OCI-LY3 (cell line): ENCODE measurements around the gene LOX.

Experiments
- EZH2phosphoT487 ChIP-seq: fragments of 200-600 bp; shearing (Covaris generic); IDR thresholded peaks from 2 replicates; pipeline ENCODE4 v1.6.1; 2018; ENCODE audit warnings: antibody characterized with exemption, mixed run types, low read depth
- TF ChIP-seq, protein P1 (sequence below): fragments of 200-600, 300-600 bp; sonication (generic); IDR thresholded peaks from 2 replicates; pipeline ENCODE4 v1.5.1; 2014; ENCODE audit warnings: antibody characterized with exemption, low read length, low read depth

DNA sequence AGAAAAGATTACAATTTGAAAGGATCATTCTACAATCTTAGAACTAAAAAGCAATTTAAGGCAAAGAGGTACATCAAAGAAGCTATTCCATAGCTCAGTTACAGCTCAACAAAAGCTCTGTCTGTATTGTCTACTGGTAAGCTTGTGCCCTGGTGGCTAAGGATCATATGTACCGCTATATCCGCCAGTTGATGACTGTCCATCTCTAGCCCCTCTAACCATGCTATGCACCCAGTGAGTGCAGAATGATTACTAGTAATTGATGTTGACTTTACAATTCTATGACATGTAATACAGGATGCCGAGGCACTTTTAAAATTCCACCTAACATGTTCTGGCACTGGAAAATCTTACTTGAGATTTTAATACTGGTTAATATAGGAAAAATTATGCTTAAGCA, 13.1 kb downstream of the LOX start:
- TF ChIP-seq, protein P1, sequence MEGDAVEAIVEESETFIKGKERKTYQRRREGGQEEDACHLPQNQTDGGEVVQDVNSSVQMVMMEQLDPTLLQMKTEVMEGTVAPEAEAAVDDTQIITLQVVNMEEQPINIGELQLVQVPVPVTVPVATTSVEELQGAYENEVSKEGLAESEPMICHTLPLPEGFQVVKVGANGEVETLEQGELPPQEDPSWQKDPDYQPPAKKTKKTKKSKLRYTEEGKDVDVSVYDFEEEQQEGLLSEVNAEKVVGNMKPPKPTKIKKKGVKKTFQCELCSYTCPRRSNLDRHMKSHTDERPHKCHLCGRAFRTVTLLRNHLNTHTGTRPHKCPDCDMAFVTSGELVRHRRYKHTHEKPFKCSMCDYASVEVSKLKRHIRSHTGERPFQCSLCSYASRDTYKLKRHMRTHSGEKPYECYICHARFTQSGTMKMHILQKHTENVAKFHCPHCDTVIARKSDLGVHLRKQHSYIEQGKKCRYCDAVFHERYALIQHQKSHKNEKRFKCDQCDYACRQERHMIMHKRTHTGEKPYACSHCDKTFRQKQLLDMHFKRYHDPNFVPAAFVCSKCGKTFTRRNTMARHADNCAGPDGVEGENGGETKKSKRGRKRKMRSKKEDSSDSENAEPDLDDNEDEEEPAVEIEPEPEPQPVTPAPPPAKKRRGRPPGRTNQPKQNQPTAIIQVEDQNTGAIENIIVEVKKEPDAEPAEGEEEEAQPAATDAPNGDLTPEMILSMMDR = no peak
- TF ChIP-seq EZH2phosphoT487 = no peak
